ENCODE data around the gene LIN7B.
"Not testable (repeated sequence)": the region's sequence is repeated elsewhere in the genome, so short reads cannot be mapped to it uniquely, and the experiment has no call there.

The LIN7B gene
- 3.2 reads per million, percentile 12 among the genes with 10 or more reads in this experiment for total RNA-seq

GRCh38 chr19:49113762-49114629 lies at the start of gene LIN7B:
TSS of gene LIN7B (plus strand) at chr19:49114370. CDS start at chr19:49114405, 35 bp downstream.
- DNase-seq: peak; percentile 64

- DNase-seq: no peak
Measured at GRCh38 chr19:49064768-49065611, 49.2 kb upstream of the LIN7B start, which contains the start of gene NTF4. TSS of gene NTF4 (minus strand) at chr19:49064818. CDS start at chr19:49061997, 2,821 bp downstream.

- DNase-seq: no peak
Measured at GRCh38 chr19:49065905-49066512, 48.2 kb upstream of the LIN7B start.

GRCh38 chr19:49067554-49067953 lies 46.6 kb upstream of the LIN7B start:
- no peak for DNase-seq

GRCh38 chr19:49069026-49069425 lies 45.1 kb upstream of the LIN7B start:
- no peak for DNase-seq

- DNase-seq: no peak
Measured at GRCh38 chr19:49070416-49070815, 43.8 kb upstream of the LIN7B start.

GRCh38 chr19:49071860-49072547 lies 42.2 kb upstream of the LIN7B start:
- DNase-seq: no peak

- no peak for DNase-seq
Measured at GRCh38 chr19:49073514-49074378, 40.4 kb upstream of the LIN7B start.

- not testable (repeated sequence) for DNase-seq
Measured at GRCh38 chr19:49074869-49075268, 39.3 kb upstream of the LIN7B start.

- DNase-seq: no peak
Measured at GRCh38 chr19:49080392-49080791, 33.8 kb upstream of the LIN7B start.

- no peak for DNase-seq
Measured at GRCh38 chr19:49081273-49081672, 32.9 kb upstream of the LIN7B start.

GRCh38 chr19:49084206-49085019 lies 29.8 kb upstream of the LIN7B start:
- no peak for DNase-seq

GRCh38 chr19:49085020-49085867 lies 28.9 kb upstream of the LIN7B start, which contains the start of gene SNRNP70:
TSS of gene SNRNP70 (plus strand) at chr19:49085451. CDS start at chr19:49086415, 964 bp downstream.
- DNase-seq: peak; percentile 98

GRCh38 chr19:49085868-49086232 lies 28.3 kb upstream of the LIN7B start:
- no peak for DNase-seq

GRCh38 chr19:49086296-49086695 lies 27.9 kb upstream of the LIN7B start:
- DNase-seq: no peak

- DNase-seq: no peak
Measured at GRCh38 chr19:49091391-49092038, 22.7 kb upstream of the LIN7B start.

- no peak for DNase-seq
Measured at GRCh38 chr19:49092686-49093085, 21.5 kb upstream of the LIN7B start.

- DNase-seq: no peak
Measured at GRCh38 chr19:49094505-49095482, 19.4 kb upstream of the LIN7B start.

Measured in effector CD4-positive, alpha-beta T cell (primary cell).